Fibroblast of lung (primary cell): ENCODE data around the gene NOP56. TPM values are rescaled to one million over a fixed set of nuclear protein-coding genes. Genes with fewer than 3 reads are reported as not detected.

Source experiments
- DNase-seq, 2 donors: peaks; one replicate each; pipeline versions ENCODE4 v3.0.0 to v3.0.0-alpha.2; 2010; ENCODE audit warnings: low read depth in 2 of 2
- H2AFZ ChIP-seq: 2 replicates; pipeline ENCODE4 v1.5.1; 2012; ENCODE audit warnings: low read length, control low read depth, inconsistent platforms
- H3K27ac ChIP-seq: 2 replicates; pipeline ENCODE4 v1.5.1; 2011; ENCODE audit warnings: low read length, control low read depth; ENCODE audit not compliant: insufficient read depth
- H3K27me3 ChIP-seq: 2 replicates; pipeline ENCODE4 v1.5.1; 2011; ENCODE audit warnings: mild to moderate bottlenecking, low read length; ENCODE audit not compliant: control insufficient read depth, insufficient read depth
- H3K36me3 ChIP-seq: 2 replicates; pipeline ENCODE4 v1.5.1; 2011; ENCODE audit warnings: low read length; ENCODE audit not compliant: control insufficient read depth, insufficient read depth
- H3K4me1 ChIP-seq: 2 replicates; pipeline ENCODE4 v1.5.1; 2011; ENCODE audit warnings: low read length; ENCODE audit not compliant: control insufficient read depth, insufficient read depth; ENCODE audit errors: extremely low read depth
- H3K4me2 ChIP-seq: 2 replicates; pipeline ENCODE4 v1.5.1; 2011; ENCODE audit warnings: low read length, control low read depth; ENCODE audit not compliant: insufficient read depth; ENCODE audit errors: extremely low read depth
- H3K4me3 ChIP-seq, 4 experiments: fragments of 200-600 bp in 1 of 4; sonication (generic) in 1 of 4; replicated peaks in 1 of 4; 2 replicates each; pipeline ENCODE4 v1.5.1; 2011 to 2016; ENCODE audit warnings: low read length in 4 of 4, low read depth in 3 of 4, mild to moderate bottlenecking in 3 of 4, control low read depth in 2 of 4, inconsistent platforms in 1 of 4, mixed read lengths in 1 of 4; ENCODE audit not compliant: insufficient read depth in 1 of 4; ENCODE audit errors: control extremely low read depth in 1 of 4
- H3K79me2 ChIP-seq: 2 replicates; pipeline ENCODE4 v1.5.1; 2012; ENCODE audit warnings: mild to moderate bottlenecking, low read length, inconsistent platforms; ENCODE audit not compliant: control insufficient read depth, insufficient read depth
- H3K9ac ChIP-seq: 2 replicates; pipeline ENCODE4 v1.5.1; 2011; ENCODE audit warnings: mild to moderate bottlenecking, low read length, control low read depth; ENCODE audit not compliant: insufficient read depth
- H3K9me3 ChIP-seq: 2 replicates; pipeline ENCODE4 v1.5.1; 2012; ENCODE audit warnings: low read depth, low read length; ENCODE audit not compliant: control insufficient read depth, insufficient read depth
- H4K20me1 ChIP-seq: 2 replicates; pipeline ENCODE4 v1.5.1; 2011; ENCODE audit warnings: low read length; ENCODE audit not compliant: control insufficient read depth, insufficient read depth; ENCODE audit errors: extremely low read depth
- CTCF ChIP-seq, 2 donors: IDR thresholded peaks in 1 of 2; conservative IDR thresholded peaks in 1 of 2; 1 replicate in 1 of 2; 2 replicates in 1 of 2; pipeline ENCODE4 v1.5.1; 2011 to 2012; ENCODE audit warnings: low read length in 2 of 2, control low read depth in 1 of 2, inconsistent platforms in 1 of 2, low read depth in 1 of 2, mild to moderate bottlenecking in 1 of 2
- EZH2 ChIP-seq: IDR thresholded peaks from 2 replicates; pipeline ENCODE4 v1.5.1; 2012; ENCODE audit warnings: low read length, control low read depth, mild to moderate bottlenecking; ENCODE audit errors: missing control alignments
- polyA plus RNA-seq, 2 donors: library from polyadenylated mRNA; depleted of rRNA in 1 of 2; stranded (reverse) in 1 of 2; unstranded in 1 of 2; fragments of >200 nt; gene quantifications; 2 replicates each; pipeline ENCODE4 v1.2.1, GENCODE V29; 2011 to 2012; ENCODE audit warnings: missing spikeins in 1 of 2
- total RNA-seq: library from RNA; depleted of rRNA; stranded (reverse); fragments of >200 nt; gene quantifications from 2 replicates; pipeline ENCODE4 v1.2.1, GENCODE V29; 2014

The NOP56 gene
- total and polyA plus RNA-seq, 2 donors (not counting 1 experiment from before 2014, with no cell fraction given), result 108 to 117 TPM

- H3K4me1 ChIP-seq, result no peaks in the 10 kb centered on the region
- H3K79me2 ChIP-seq, result no peaks in the 10 kb centered on the region
- no peak overlapping the region for H3K4me2 ChIP-seq
- no peak overlapping the region for H3K4me3 ChIP-seq
- DNase-seq, result no peak
- no peaks in the 10 kb centered on the region for H3K36me3 ChIP-seq
- no peaks in the 10 kb centered on the region for H3K27me3 ChIP-seq
- H2AFZ ChIP-seq, result no peak overlapping the region
- H3K9me3 ChIP-seq, result no peaks in the 10 kb centered on the region
- TF ChIP-seq EZH2, result no peak
- H3K9ac ChIP-seq, result no peak overlapping the region
- H3K27ac ChIP-seq, result no peak overlapping the region
- no peaks in the 10 kb centered on the region for H4K20me1 ChIP-seq
These were observed 11.5 kb upstream of the NOP56 start for GRCh38 chr20:2640899-2641298.

GRCh38 chr20:2643708-2644107 lies 8.7 kb upstream of the NOP56 start:
- no peak overlapping the region for H3K9ac ChIP-seq
- no peak overlapping the region for H3K27ac ChIP-seq
- H4K20me1 ChIP-seq, result no peaks in the 10 kb centered on the region
- H3K79me2 ChIP-seq, result no peaks in the 10 kb centered on the region
- TF ChIP-seq CTCF (conservative IDR thresholded peaks at IDR 0.05 in 1 of 2, IDR thresholded peaks at IDR 0.05 in 1 of 2; ENCODE audit: low read depth in 1 of 2, low read length in 2 of 2) (no peak), EZH2 (no peak)
- H3K27me3 ChIP-seq, result no peaks in the 10 kb centered on the region
- no peak overlapping the region for H3K4me3 ChIP-seq
- no peak overlapping the region for H2AFZ ChIP-seq
- DNase-seq, result no peak
- H3K9me3 ChIP-seq, result no peaks in the 10 kb centered on the region
- no peaks in the 10 kb centered on the region for H3K36me3 ChIP-seq
- H3K4me1 ChIP-seq, result no peaks in the 10 kb centered on the region
- H3K4me2 ChIP-seq, result no peak overlapping the region

GRCh38 chr20:2652724-2653555 lies 508 bp downstream of the NOP56 start:
- peak overlapping the region; percentile 74 to 100 (median 93) for H3K4me3 ChIP-seq
- peaks cover 34% of the 10 kb centered on the region for H3K36me3 ChIP-seq
- peaks cover 4% of the 10 kb centered on the region for H4K20me1 ChIP-seq
- no peak for DNase-seq
- peaks cover 8% of the 10 kb centered on the region for H3K4me1 ChIP-seq
- peaks cover 42% of the 10 kb centered on the region for H3K79me2 ChIP-seq
- peak overlapping the region; percentile 79 for H3K27ac ChIP-seq
- H3K27me3 ChIP-seq, result no peaks in the 10 kb centered on the region
- H3K4me2 ChIP-seq, result peak overlapping the region; percentile 89
- H3K9ac ChIP-seq, result peak overlapping the region; percentile 83
- H3K9me3 ChIP-seq, result no peaks in the 10 kb centered on the region
- peak overlapping the region; percentile 75 for H2AFZ ChIP-seq
- TF ChIP-seq CTCF (conservative IDR thresholded peaks at IDR 0.05 in 1 of 2, IDR thresholded peaks at IDR 0.05 in 1 of 2; ENCODE audit: low read depth in 1 of 2, low read length in 2 of 2), result no peak
- no peak for TF ChIP-seq EZH2
